Gastroesophageal sphincter (tissue), 3 donors: ENCODE data around the gene MAPK8IP3.

ENCODE experiments used
- CTCF ChIP-seq, 4 experiments: fragments of 200-600 bp in 2 of 4; fragments of 450-650 bp in 2 of 4; sonication (generic) in 1 of 4; IDR thresholded peaks; one replicate each; pipeline ENCODE4 v1.5.1; 2017 to 2019; ENCODE audit warnings: antibody characterized with exemption in 4 of 4, mild to moderate bottlenecking in 2 of 4, moderate library complexity in 2 of 4
- POLR2A ChIP-seq, 2 donors: fragments of 450-650 bp; IDR thresholded peaks; one replicate each; pipeline ENCODE4 v1.6.1; 2017; ENCODE audit warnings: antibody characterized with exemption in 2 of 2, mild to moderate bottlenecking in 2 of 2, moderate library complexity in 1 of 2
- POLR2AphosphoS5 ChIP-seq: sonication (generic); formaldehyde crosslinking; IDR thresholded peaks from one replicate; pipeline ENCODE4 v1.6.1; 2017; ENCODE audit warnings: antibody characterized with exemption

- TF ChIP-seq CTCF (IDR thresholded peaks at IDR 0.05) (no peak), POLR2A (IDR thresholded peaks at IDR 0.05) (no peak), POLR2AphosphoS5 (no peak)
Observed at GRCh38 chr16:1792836-1793577, 87.0 kb downstream of the MAPK8IP3 start.
